Skeletal muscle tissue (tissue), 4 donors: ENCODE data around the gene ICAM3. TPM values are rescaled to one million over a fixed set of nuclear protein-coding genes. Genes with fewer than 3 reads are reported as not detected.
"Not testable (repeated sequence)": the region's sequence is repeated elsewhere in the genome, so short reads cannot be mapped to it uniquely, and the experiment has no call there.

ENCODE experiments used
- H3K27ac ChIP-seq: one replicate; pipeline ENCODE4 v1.7.0; 2013; ENCODE audit warnings: mild to moderate bottlenecking, low read depth, low read length, inconsistent platforms
- H3K27me3 ChIP-seq, 3 donors: one replicate each; pipeline ENCODE4 v1.7.0; 2013; ENCODE audit warnings: low read length in 3 of 3; ENCODE audit not compliant: control insufficient read depth in 3 of 3, insufficient read depth in 3 of 3
- H3K36me3 ChIP-seq, 3 donors: one replicate each; pipeline ENCODE4 v1.7.0; 2013; ENCODE audit warnings: low read length in 3 of 3; ENCODE audit not compliant: control insufficient read depth in 3 of 3, insufficient read depth in 3 of 3
- H3K4me1 ChIP-seq, 3 donors: one replicate each; pipeline ENCODE4 v1.7.0; 2013; ENCODE audit warnings: low read length in 3 of 3, mild to moderate bottlenecking in 3 of 3; ENCODE audit not compliant: control insufficient read depth in 3 of 3, insufficient read depth in 3 of 3
- H3K4me3 ChIP-seq, 3 donors: one replicate each; pipeline ENCODE4 v1.7.0; 2013; ENCODE audit warnings: low read length in 3 of 3
- H3K9ac ChIP-seq, 3 donors: one replicate each; pipeline ENCODE4 v1.7.0; 2013; ENCODE audit warnings: low read length in 3 of 3, mild to moderate bottlenecking in 3 of 3, moderate library complexity in 2 of 3, low read depth in 1 of 3
- H3K9me3 ChIP-seq, 3 donors: one replicate each; pipeline ENCODE4 v1.7.0; 2013; ENCODE audit warnings: low read length in 3 of 3; ENCODE audit not compliant: control insufficient read depth in 3 of 3
- total RNA-seq: library from RNA; depleted of rRNA; stranded (reverse); fragments of >200 nt; gene quantifications from one replicate; pipeline ENCODE4 v1.2.3, GENCODE V29; 2014
- donor health status: Osteomylitis.

ICAM3 gene
- total RNA-seq, 1 donor from 2014 or later: 8.4 TPM

- Histone ChIP-seq H3K4me1 (peaks cover 0 to 3% (median 0%) of the 10 kb centered on the region in 3 donors), H3K36me3 (peaks cover 23 to 37% (median 27%) of the 10 kb centered on the region in 3 donors), H3K27me3 (no peaks in the 10 kb centered on the region), H3K9me3 (no peaks in the 10 kb centered on the region), H3K9ac (peak overlapping the region in 1 of 3 donors; percentile 33), H3K27ac (peak overlapping the region; percentile 60), H3K4me3 (peak overlapping the region in 1 of 3 donors; percentile 35)
These were observed 13.6 kb upstream of the ICAM3 start for GRCh38 chr19:10352764-10353671.

- Histone ChIP-seq H3K4me3 (no peak overlapping the region), H3K9me3 (no peaks in the 10 kb centered on the region), H3K36me3 (peaks cover 7 to 10% (median 8%) of the 10 kb centered on the region in 3 donors), H3K27me3 (no peaks in the 10 kb centered on the region), H3K27ac (no peak overlapping the region), H3K9ac (no peak overlapping the region), H3K4me1 (no peaks in the 10 kb centered on the region)
These were observed 7.1 kb upstream of the ICAM3 start for GRCh38 chr19:10346509-10346908.

- Histone ChIP-seq H3K9me3 (no peaks in the 10 kb centered on the region), H3K27ac (no peak overlapping the region), H3K27me3 (no peaks in the 10 kb centered on the region), H3K36me3 (peaks cover 0 to 2% (median 0%) of the 10 kb centered on the region in 3 donors), H3K4me3 (no peak overlapping the region), H3K4me1 (no peaks in the 10 kb centered on the region), H3K9ac (no peak overlapping the region)
These were observed 5.4 kb upstream of the ICAM3 start for GRCh38 chr19:10344780-10345179.

- Histone ChIP-seq H3K36me3 (no peaks in the 10 kb centered on the region), H3K9me3 (no peaks in the 10 kb centered on the region), H3K4me3 (no peak overlapping the region), H3K4me1 (no peaks in the 10 kb centered on the region), H3K27me3 (no peaks in the 10 kb centered on the region), H3K9ac (no peak overlapping the region), H3K27ac (no peak overlapping the region)
These were observed 4.1 kb upstream of the ICAM3 start for GRCh38 chr19:10343495-10343894.

- H3K27me3 ChIP-seq: no peaks in the 10 kb centered on the region
- H3K27ac ChIP-seq: no peak overlapping the region
These were observed 553 bp upstream of the ICAM3 start for GRCh38 chr19:10339977-10340376.

GRCh38 chr19:10338940-10339339, 484 bp downstream of the ICAM3 start:
- H3K4me3 ChIP-seq: peak overlapping the region in 1 of 3 donors; percentile 14
- no peaks in the 10 kb centered on the region for H3K36me3 ChIP-seq
- H3K27me3 ChIP-seq: no peaks in the 10 kb centered on the region
- peaks cover 7 to 12% (median 8%) of the 10 kb centered on the region in 3 donors for H3K4me1 ChIP-seq
- H3K27ac ChIP-seq: no peak overlapping the region
- no peaks in the 10 kb centered on the region for H3K9me3 ChIP-seq
- H3K9ac ChIP-seq: no peak overlapping the region

More at GRCh38 chr19:10339977-10340376, 553 bp upstream of the ICAM3 start:
- Histone ChIP-seq H3K36me3 (no peaks in the 10 kb centered on the region), H3K9me3 (no peaks in the 10 kb centered on the region), H3K9ac (no peak overlapping the region), H3K4me3 (no peak overlapping the region), H3K4me1 (peaks cover 0 to 2% (median 0%) of the 10 kb centered on the region in 3 donors)

GRCh38 chr19:10336725-10337124, 2.7 kb downstream of the ICAM3 start:
- not testable (repeated sequence) for H3K36me3 ChIP-seq, H3K27me3 ChIP-seq, H3K4me3 ChIP-seq, H3K9ac ChIP-seq, H3K27ac ChIP-seq, H3K9me3 ChIP-seq
- peaks cover 21 to 32% (median 23%) of the 10 kb centered on the region in 3 donors for H3K4me1 ChIP-seq

GRCh38 chr19:10335352-10335985, 4.0 kb downstream of the ICAM3 start:
- peak overlapping the region in 2 of 3 donors; percentile 92 to 96 for H3K4me3 ChIP-seq
- H3K36me3 ChIP-seq: peaks cover 0 to 1% (median under 1%) of the 10 kb centered on the region in 3 donors
- peaks cover 21 to 34% (median 24%) of the 10 kb centered on the region in 3 donors for H3K4me1 ChIP-seq
- H3K9me3 ChIP-seq: no peaks in the 10 kb centered on the region
- H3K27me3 ChIP-seq: no peaks in the 10 kb centered on the region
- no peak overlapping the region for H3K27ac ChIP-seq
- H3K9ac ChIP-seq: peak overlapping the region in 1 of 3 donors; percentile 87

- H3K36me3 ChIP-seq: peaks cover 3 to 6% (median 6%) of the 10 kb centered on the region in 3 donors
- peak overlapping the region; percentile 70 to 96 (median 92) for H3K4me3 ChIP-seq
- peaks cover 21 to 34% (median 24%) of the 10 kb centered on the region in 3 donors for H3K4me1 ChIP-seq
- peak overlapping the region; percentile 63 to 87 (median 68) for H3K9ac ChIP-seq
- H3K9me3 ChIP-seq: no peaks in the 10 kb centered on the region
- H3K27me3 ChIP-seq: no peaks in the 10 kb centered on the region
- peak overlapping the region; percentile 62 for H3K27ac ChIP-seq
These were observed 4.7 kb downstream of the ICAM3 start for GRCh38 chr19:10334588-10335351.
